WTC11 (cell line): Measurements from ENCODE around the gene C6orf132. TPM values are rescaled to one million over a fixed set of nuclear protein-coding genes. Genes with fewer than 3 reads are reported as not detected.

Experiments
- ATAC-seq: fragments of 200-7000 bp; cut with Tn5 transposase; 2 replicates; pipeline ENCODE4 v1.10.0; 2021; ENCODE audit warnings: mild to moderate bottlenecking, moderate library complexity
- CTCF ChIA-PET: fragments of 300-600 bp; sonication (Branson Sonifier 250); formaldehyde crosslinking; loops from one replicate; lab custom pipeline; 2021; ENCODE audit warnings: antibody characterized with exemption; lab: Charles Lee
- POLR2A ChIA-PET: fragments of 350-600 bp; sonication (Branson Sonifier 250); formaldehyde crosslinking; loops from one replicate; lab custom pipeline; 2021; ENCODE audit warnings: antibody characterized with exemption; lab: Charles Lee
- DNase-seq: peaks from one replicate; pipeline ENCODE4 v3.0.0; 2021; ENCODE audit warnings: low spot score
- H3K27ac Mint-ChIP-seq: 2 replicates; pipeline ENCODE4 v1.8.0; 2021; ENCODE audit warnings: mixed read lengths
- H3K27me3 Mint-ChIP-seq: 2 replicates; pipeline ENCODE4 v1.8.0; 2021; ENCODE audit warnings: low read depth, mild to moderate bottlenecking, moderate library complexity, mixed read lengths
- H3K36me3 Mint-ChIP-seq: 2 replicates; pipeline ENCODE4 v1.8.0; 2021; ENCODE audit warnings: mixed read lengths
- H3K4me1 Mint-ChIP-seq: 2 replicates; pipeline ENCODE4 v1.8.0; 2022; ENCODE audit warnings: mixed read lengths
- H3K4me3 Mint-ChIP-seq: 2 replicates; pipeline ENCODE4 v1.8.0; 2021; ENCODE audit warnings: mild to moderate bottlenecking, moderate library complexity, mixed read lengths
- H3K9me3 Mint-ChIP-seq: 2 replicates; pipeline ENCODE4 v1.8.0; 2021; ENCODE audit warnings: mixed read lengths
- ETV6 ChIP-seq: sonication (generic); formaldehyde crosslinking; IDR thresholded peaks from 2 replicates; pipeline ENCODE4 v1.8.1; 2022; ENCODE audit warnings: mild to moderate bottlenecking, missing genetic modification reagents
- FOXK1 ChIP-seq: sonication (generic); formaldehyde crosslinking; IDR thresholded peaks from 2 replicates; pipeline ENCODE4 v1.8.0; 2022; ENCODE audit warnings: mild to moderate bottlenecking, moderate library complexity, missing genetic modification reagents
- FOXP1 ChIP-seq: sonication (generic); formaldehyde crosslinking; IDR thresholded peaks from 2 replicates; pipeline ENCODE4 v1.8.0; 2022; ENCODE audit warnings: missing genetic modification reagents, mild to moderate bottlenecking, moderate library complexity, borderline replicate concordance
- GTF2I ChIP-seq: fragments of 250-450 bp; sonication (Bioruptor Pico); conservative IDR thresholded peaks from 2 replicates; pipeline ENCODE4 v1.4.0; 2021; ENCODE audit warnings: mild to moderate bottlenecking
- JUN ChIP-seq: sonication (generic); formaldehyde crosslinking; IDR thresholded peaks from 2 replicates; pipeline ENCODE4 v1.8.0; 2023; ENCODE audit warnings: mild to moderate bottlenecking, missing genetic modification reagents
- MXD4 ChIP-seq: fragments of 250-450 bp; sonication (Bioruptor Pico); IDR thresholded peaks from 2 replicates; pipeline ENCODE4 v1.8.0; 2021; ENCODE audit warnings: mild to moderate bottlenecking, moderate library complexity, borderline replicate concordance
- NR1H2 ChIP-seq: sonication (generic); formaldehyde crosslinking; IDR thresholded peaks from 2 replicates; pipeline ENCODE4 v1.9.0; 2021; ENCODE audit warnings: mild to moderate bottlenecking, moderate library complexity, missing genetic modification reagents
- NR3C1 ChIP-seq: sonication (generic); formaldehyde crosslinking; conservative IDR thresholded peaks from 2 replicates; pipeline ENCODE4 v1.8.1; 2023; ENCODE audit warnings: low read depth, mild to moderate bottlenecking, missing genetic modification reagents
- RORB ChIP-seq: fragments of 250-450 bp; sonication (Bioruptor Pico); IDR thresholded peaks from 2 replicates; pipeline ENCODE4 v1.9.0; 2021; ENCODE audit warnings: mild to moderate bottlenecking
- TCF7 ChIP-seq: sonication (generic); formaldehyde crosslinking; IDR thresholded peaks from 2 replicates; pipeline ENCODE4 v1.8.0; 2022; ENCODE audit warnings: mild to moderate bottlenecking, low read depth, missing genetic modification reagents, moderate library complexity
- TEAD4 ChIP-seq: sonication (generic); formaldehyde crosslinking; IDR thresholded peaks from 2 replicates; pipeline ENCODE4 v1.8.0; 2022; ENCODE audit warnings: mild to moderate bottlenecking, missing genetic modification reagents
- ZNF317 ChIP-seq: sonication (generic); formaldehyde crosslinking; IDR thresholded peaks from 2 replicates; pipeline ENCODE4 v1.8.1; 2023; ENCODE audit warnings: low read depth, mild to moderate bottlenecking, moderate library complexity, missing genetic modification reagents, borderline replicate concordance
- ZNF416 ChIP-seq: fragments of 250-450 bp; sonication (Bioruptor Pico); IDR thresholded peaks from 2 replicates; pipeline ENCODE4 v1.9.0; 2021; ENCODE audit warnings: mild to moderate bottlenecking, inconsistent platforms
- ZNF671 ChIP-seq: fragments of 250-450 bp; sonication (Bioruptor Pico); IDR thresholded peaks from 2 replicates; pipeline ENCODE4 v1.8.0; 2021; ENCODE audit warnings: mild to moderate bottlenecking
- total RNA-seq: library from RNA; stranded (reverse); gene quantifications from 3 replicates; pipeline ENCODE4 v1.2.3, GENCODE V29; 2021
- TF ChIP-seq, protein P1 (sequence below): fragments of 250-450 bp; sonication (Bioruptor Pico); IDR thresholded peaks from 2 replicates; pipeline ENCODE4 v1.9.0; 2021; ENCODE audit warnings: mild to moderate bottlenecking, borderline replicate concordance
- TF ChIP-seq, protein P2 (sequence below): sonication (generic); formaldehyde crosslinking; IDR thresholded peaks from 2 replicates; pipeline ENCODE4 v1.8.0; 2022; ENCODE audit warnings: missing genetic modification reagents
- TF ChIP-seq, protein P3 (sequence below): fragments of 250-450 bp; sonication (Bioruptor Pico); IDR thresholded peaks from 2 replicates; pipeline ENCODE4 v1.9.0; 2021; ENCODE audit warnings: mild to moderate bottlenecking
- TF ChIP-seq, protein P4 (sequence below): fragments of 250-450 bp; sonication (Bioruptor Pico); conservative IDR thresholded peaks from 2 replicates; pipeline ENCODE4 v1.9.0; 2021; ENCODE audit warnings: mild to moderate bottlenecking
- TF ChIP-seq, protein P5 (sequence below): sonication (generic); formaldehyde crosslinking; IDR thresholded peaks from 2 replicates; pipeline ENCODE4 v1.8.0; 2022; ENCODE audit warnings: mild to moderate bottlenecking, missing genetic modification reagents
- TF ChIP-seq, protein P6 (sequence below): sonication (generic); formaldehyde crosslinking; IDR thresholded peaks from 2 replicates; pipeline ENCODE4 v1.8.1; 2023; ENCODE audit warnings: mild to moderate bottlenecking, missing genetic modification reagents, moderate library complexity

C6orf132 gene
- total RNA-seq, 1 experiment from 2014 or later = 52.6 TPM

DNA sequence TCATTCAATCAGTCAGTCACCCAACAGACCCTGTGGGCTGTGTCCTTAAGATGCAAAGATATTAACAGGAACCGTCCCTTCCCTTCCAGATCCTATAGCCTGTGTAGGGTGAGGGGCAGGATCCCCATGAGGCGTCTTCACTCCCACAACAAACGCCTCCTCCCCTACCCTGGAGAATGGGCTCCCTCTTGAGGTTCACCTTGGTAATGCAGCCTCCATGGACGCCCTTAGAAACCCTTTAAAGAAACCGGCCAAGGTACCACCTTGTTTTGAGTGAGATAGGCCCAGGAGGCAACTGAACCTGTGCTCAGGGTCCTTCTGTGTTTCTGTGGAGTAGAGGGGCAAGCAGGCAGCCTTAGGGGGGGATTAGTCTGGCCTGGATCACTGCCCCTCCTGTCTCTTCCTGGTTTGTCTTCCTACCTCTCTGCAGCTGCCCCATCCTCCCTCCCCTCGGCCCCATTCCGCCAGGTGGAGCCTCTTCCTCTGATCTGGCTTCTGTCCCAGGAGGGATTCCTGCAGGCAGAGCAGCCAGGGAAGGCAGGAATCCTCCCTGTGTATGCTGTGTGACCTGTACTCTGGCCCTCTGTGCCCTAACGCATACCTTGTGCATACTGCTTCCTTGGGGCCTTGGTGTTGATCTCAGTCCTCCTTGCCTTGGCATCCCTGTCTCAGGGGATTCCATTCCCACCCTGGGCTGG is 24.2 kb upstream of the C6orf132 start (continued):
- TF ChIP-seq ETV6 (0 out of 2 replicates have a peak, but pooled peaks have one; percentile 18), NR1H2 (no peak), RORB (CRISPR knock-in tag) (no peak), NR3C1 (CRISPR knock-in tag) (no peak)
- TF ChIP-seq, protein P1, sequence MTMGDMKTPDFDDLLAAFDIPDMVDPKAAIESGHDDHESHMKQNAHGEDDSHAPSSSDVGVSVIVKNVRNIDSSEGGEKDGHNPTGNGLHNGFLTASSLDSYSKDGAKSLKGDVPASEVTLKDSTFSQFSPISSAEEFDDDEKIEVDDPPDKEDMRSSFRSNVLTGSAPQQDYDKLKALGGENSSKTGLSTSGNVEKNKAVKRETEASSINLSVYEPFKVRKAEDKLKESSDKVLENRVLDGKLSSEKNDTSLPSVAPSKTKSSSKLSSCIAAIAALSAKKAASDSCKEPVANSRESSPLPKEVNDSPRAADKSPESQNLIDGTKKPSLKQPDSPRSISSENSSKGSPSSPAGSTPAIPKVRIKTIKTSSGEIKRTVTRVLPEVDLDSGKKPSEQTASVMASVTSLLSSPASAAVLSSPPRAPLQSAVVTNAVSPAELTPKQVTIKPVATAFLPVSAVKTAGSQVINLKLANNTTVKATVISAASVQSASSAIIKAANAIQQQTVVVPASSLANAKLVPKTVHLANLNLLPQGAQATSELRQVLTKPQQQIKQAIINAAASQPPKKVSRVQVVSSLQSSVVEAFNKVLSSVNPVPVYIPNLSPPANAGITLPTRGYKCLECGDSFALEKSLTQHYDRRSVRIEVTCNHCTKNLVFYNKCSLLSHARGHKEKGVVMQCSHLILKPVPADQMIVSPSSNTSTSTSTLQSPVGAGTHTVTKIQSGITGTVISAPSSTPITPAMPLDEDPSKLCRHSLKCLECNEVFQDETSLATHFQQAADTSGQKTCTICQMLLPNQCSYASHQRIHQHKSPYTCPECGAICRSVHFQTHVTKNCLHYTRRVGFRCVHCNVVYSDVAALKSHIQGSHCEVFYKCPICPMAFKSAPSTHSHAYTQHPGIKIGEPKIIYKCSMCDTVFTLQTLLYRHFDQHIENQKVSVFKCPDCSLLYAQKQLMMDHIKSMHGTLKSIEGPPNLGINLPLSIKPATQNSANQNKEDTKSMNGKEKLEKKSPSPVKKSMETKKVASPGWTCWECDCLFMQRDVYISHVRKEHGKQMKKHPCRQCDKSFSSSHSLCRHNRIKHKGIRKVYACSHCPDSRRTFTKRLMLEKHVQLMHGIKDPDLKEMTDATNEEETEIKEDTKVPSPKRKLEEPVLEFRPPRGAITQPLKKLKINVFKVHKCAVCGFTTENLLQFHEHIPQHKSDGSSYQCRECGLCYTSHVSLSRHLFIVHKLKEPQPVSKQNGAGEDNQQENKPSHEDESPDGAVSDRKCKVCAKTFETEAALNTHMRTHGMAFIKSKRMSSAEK (CRISPR knock-in tag) = no peak
- TF ChIP-seq, protein P2, sequence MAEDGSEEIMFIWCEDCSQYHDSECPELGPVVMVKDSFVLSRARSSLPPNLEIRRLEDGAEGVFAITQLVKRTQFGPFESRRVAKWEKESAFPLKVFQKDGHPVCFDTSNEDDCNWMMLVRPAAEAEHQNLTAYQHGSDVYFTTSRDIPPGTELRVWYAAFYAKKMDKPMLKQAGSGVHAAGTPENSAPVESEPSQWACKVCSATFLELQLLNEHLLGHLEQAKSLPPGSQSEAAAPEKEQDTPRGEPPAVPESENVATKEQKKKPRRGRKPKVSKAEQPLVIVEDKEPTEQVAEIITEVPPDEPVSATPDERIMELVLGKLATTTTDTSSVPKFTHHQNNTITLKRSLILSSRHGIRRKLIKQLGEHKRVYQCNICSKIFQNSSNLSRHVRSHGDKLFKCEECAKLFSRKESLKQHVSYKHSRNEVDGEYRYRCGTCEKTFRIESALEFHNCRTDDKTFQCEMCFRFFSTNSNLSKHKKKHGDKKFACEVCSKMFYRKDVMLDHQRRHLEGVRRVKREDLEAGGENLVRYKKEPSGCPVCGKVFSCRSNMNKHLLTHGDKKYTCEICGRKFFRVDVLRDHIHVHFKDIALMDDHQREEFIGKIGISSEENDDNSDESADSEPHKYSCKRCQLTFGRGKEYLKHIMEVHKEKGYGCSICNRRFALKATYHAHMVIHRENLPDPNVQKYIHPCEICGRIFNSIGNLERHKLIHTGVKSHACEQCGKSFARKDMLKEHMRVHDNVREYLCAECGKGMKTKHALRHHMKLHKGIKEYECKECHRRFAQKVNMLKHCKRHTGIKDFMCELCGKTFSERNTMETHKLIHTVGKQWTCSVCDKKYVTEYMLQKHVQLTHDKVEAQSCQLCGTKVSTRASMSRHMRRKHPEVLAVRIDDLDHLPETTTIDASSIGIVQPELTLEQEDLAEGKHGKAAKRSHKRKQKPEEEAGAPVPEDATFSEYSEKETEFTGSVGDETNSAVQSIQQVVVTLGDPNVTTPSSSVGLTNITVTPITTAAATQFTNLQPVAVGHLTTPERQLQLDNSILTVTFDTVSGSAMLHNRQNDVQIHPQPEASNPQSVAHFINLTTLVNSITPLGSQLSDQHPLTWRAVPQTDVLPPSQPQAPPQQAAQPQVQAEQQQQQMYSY (CRISPR knock-in tag) = no peak

DNA sequence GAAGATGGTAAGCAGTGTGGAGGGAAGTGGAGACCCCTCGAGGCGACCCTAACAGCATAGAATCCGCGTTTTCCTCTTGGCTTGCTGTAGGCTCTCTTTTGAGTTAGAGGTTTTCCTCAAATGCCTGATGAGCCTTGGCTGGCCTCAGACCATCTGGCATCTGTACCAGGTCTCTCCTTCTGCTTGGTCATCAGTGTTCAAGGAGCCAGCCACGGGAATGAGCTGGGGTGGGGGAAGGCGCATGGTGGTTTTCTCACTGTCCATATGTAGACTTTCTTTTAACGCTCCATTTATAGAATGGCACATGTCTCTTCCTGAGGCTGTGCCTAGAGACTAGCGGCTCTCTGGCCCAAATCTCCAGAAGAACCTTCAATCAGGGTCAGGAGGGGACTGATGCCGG is 22.6 kb upstream of the C6orf132 start:
- H3K27ac Mint-ChIP-seq = no peak overlapping the region
- CTCF ChIA-PET = interaction anchor here (0.9 to 5.9 kb wide), 10 partner anchors 11 to 71 kb away, joined by 3 to 46 read pairs (median 4); no protein-coding TSS in a partner anchor
- no peak for TF ChIP-seq TCF7 (CRISPR knock-in tag)
- TF ChIP-seq MXD4 (CRISPR knock-in tag) = no peak
- TF ChIP-seq ZNF671 (CRISPR knock-in tag) = no peak
- TF ChIP-seq TEAD4 = no peak
- TF ChIP-seq NR3C1 (CRISPR knock-in tag) = no peak
- TF ChIP-seq ZNF317 (CRISPR knock-in tag) = no peak
- no peak for TF ChIP-seq ZNF416 (CRISPR knock-in tag)
- no peak for TF ChIP-seq GTF2I (CRISPR knock-in tag)
- TF ChIP-seq, protein P3, sequence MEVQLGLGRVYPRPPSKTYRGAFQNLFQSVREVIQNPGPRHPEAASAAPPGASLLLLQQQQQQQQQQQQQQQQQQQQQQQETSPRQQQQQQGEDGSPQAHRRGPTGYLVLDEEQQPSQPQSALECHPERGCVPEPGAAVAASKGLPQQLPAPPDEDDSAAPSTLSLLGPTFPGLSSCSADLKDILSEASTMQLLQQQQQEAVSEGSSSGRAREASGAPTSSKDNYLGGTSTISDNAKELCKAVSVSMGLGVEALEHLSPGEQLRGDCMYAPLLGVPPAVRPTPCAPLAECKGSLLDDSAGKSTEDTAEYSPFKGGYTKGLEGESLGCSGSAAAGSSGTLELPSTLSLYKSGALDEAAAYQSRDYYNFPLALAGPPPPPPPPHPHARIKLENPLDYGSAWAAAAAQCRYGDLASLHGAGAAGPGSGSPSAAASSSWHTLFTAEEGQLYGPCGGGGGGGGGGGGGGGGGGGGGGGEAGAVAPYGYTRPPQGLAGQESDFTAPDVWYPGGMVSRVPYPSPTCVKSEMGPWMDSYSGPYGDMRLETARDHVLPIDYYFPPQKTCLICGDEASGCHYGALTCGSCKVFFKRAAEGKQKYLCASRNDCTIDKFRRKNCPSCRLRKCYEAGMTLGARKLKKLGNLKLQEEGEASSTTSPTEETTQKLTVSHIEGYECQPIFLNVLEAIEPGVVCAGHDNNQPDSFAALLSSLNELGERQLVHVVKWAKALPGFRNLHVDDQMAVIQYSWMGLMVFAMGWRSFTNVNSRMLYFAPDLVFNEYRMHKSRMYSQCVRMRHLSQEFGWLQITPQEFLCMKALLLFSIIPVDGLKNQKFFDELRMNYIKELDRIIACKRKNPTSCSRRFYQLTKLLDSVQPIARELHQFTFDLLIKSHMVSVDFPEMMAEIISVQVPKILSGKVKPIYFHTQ = no peak
- TF ChIP-seq, protein P4, sequence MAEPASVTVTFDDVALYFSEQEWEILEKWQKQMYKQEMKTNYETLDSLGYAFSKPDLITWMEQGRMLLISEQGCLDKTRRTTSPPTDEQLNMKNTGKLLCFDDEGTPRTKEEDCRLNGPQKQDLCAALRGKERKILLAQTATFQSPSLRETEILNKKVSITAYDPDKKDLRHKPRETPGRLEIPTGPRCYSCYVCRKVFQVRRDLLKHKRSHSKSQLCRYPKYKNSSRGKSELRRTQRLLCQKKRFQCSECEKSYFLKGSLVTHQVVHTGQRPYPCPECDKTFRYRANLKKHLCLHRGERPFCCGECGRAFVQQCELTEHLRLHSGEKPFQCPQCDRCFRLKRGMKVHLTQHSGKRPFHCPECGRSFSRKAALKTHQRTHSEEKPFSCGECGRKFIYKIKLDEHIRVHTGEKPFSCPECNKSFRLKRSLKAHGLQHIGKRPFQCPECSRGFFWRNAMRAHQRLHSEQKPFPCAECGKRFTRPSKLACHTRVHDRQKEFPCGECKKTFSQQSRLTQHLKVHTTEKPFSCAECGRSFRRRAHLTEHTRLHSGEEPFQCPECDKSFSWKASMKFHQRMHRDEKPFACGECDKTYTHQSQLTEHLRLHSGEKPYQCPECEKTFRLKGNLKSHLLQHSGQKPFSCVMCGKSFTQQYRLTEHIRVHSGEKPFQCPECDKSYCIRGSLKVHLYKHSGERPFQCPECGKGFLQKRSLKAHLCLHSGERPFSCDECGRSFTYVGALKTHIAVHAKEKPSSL (CRISPR knock-in tag) = no peak
- no peak for TF ChIP-seq JUN (CRISPR knock-in tag)
- no peak for TF ChIP-seq FOXP1 (CRISPR knock-in tag)
- TF ChIP-seq, protein P5, sequence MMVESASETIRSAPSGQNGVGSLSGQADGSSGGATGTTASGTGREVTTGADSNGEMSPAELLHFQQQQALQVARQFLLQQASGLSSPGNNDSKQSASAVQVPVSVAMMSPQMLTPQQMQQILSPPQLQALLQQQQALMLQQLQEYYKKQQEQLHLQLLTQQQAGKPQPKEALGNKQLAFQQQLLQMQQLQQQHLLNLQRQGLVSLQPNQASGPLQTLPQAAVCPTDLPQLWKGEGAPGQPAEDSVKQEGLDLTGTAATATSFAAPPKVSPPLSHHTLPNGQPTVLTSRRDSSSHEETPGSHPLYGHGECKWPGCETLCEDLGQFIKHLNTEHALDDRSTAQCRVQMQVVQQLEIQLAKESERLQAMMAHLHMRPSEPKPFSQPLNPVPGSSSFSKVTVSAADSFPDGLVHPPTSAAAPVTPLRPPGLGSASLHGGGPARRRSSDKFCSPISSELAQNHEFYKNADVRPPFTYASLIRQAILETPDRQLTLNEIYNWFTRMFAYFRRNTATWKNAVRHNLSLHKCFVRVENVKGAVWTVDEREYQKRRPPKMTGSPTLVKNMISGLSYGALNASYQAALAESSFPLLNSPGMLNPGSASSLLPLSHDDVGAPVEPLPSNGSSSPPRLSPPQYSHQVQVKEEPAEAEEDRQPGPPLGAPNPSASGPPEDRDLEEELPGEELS = no peak
- TF ChIP-seq FOXK1 = no peak
- TF ChIP-seq, protein P6, sequence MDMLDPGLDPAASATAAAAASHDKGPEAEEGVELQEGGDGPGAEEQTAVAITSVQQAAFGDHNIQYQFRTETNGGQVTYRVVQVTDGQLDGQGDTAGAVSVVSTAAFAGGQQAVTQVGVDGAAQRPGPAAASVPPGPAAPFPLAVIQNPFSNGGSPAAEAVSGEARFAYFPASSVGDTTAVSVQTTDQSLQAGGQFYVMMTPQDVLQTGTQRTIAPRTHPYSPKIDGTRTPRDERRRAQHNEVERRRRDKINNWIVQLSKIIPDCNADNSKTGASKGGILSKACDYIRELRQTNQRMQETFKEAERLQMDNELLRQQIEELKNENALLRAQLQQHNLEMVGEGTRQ (CRISPR knock-in tag) = no peak

More for the DNA sequence above, 22.6 kb upstream of the C6orf132 start:
- Mint-ChIP-seq H3K4me3 (no peak overlapping the region), H3K9me3 (peaks cover 4% of the 10 kb centered on the region), H3K36me3 (no peaks in the 10 kb centered on the region), H3K4me1 (peaks cover 54% of the 10 kb centered on the region), H3K27me3 (peaks cover 20% of the 10 kb centered on the region)
- no peak for DNase-seq
- no peak for ATAC-seq
- POLR2A ChIA-PET = interaction anchor here (0.9 to 1.0 kb wide), 2 partner anchors 12 to 32 kb away, joined by 3 read pairs; no protein-coding TSS in a partner anchor
